Activated CD4-positive, CD25-positive, alpha-beta regulatory T cell (primary cell): ENCODE results near the gene COL4A3.
"Not testable (repeated sequence)": the region's sequence is repeated elsewhere in the genome, so short reads cannot be mapped to it uniquely, and the experiment has no call there.

Experiments used
- DNase-seq, 4 experiments: peaks; one replicate each; lab custom pipeline; 2025; lab: John Stamatoyannopoulos, UW

COL4A3 gene

GRCh38 chr2:227154986-227155774 is 9.2 kb upstream of the COL4A3 start:
- DNase-seq = no peak

- DNase-seq = no peak
These were observed 4.3 kb upstream of the COL4A3 start for GRCh38 chr2:227160164-227160563.

GRCh38 chr2:227161947-227162346 is 2.5 kb upstream of the COL4A3 start:
- DNase-seq = no peak

GRCh38 chr2:227163485-227163997 is 883 bp upstream of the COL4A3 start:
- DNase-seq = no peak

GRCh38 chr2:227164763-227165291 is 403 bp downstream of the COL4A3 start:
- DNase-seq = no peak

GRCh38 chr2:227171779-227172178 is 7.4 kb downstream of the COL4A3 start:
- not testable (repeated sequence) for DNase-seq

- no peak for DNase-seq
These were observed 13.3 kb downstream of the COL4A3 start for GRCh38 chr2:227177592-227178336.

GRCh38 chr2:227179988-227180685 is 15.7 kb downstream of the COL4A3 start:
- DNase-seq = no peak

GRCh38 chr2:227180770-227181169 is 16.3 kb downstream of the COL4A3 start:
- DNase-seq = no peak

- no peak for DNase-seq
These were observed 18.3 kb downstream of the COL4A3 start for GRCh38 chr2:227182765-227183164.

GRCh38 chr2:227183657-227184367 is 19.4 kb downstream of the COL4A3 start:
- DNase-seq = no peak

- no peak for DNase-seq
These were observed 21.3 kb downstream of the COL4A3 start for GRCh38 chr2:227185615-227186232.

- no peak for DNase-seq
These were observed 22.3 kb downstream of the COL4A3 start for GRCh38 chr2:227186751-227187150.

GRCh38 chr2:227188292-227188691 is 23.9 kb downstream of the COL4A3 start:
- DNase-seq = no peak

GRCh38 chr2:227191367-227191766 is 26.9 kb downstream of the COL4A3 start:
- no peak for DNase-seq

GRCh38 chr2:227192491-227192890 is 28.1 kb downstream of the COL4A3 start:
- no peak for DNase-seq

GRCh38 chr2:227194219-227194618 is 29.8 kb downstream of the COL4A3 start:
- no peak for DNase-seq

GRCh38 chr2:227198866-227199265 is 34.4 kb downstream of the COL4A3 start:
- no peak for DNase-seq

- DNase-seq = no peak
These were observed 37.3 kb downstream of the COL4A3 start for GRCh38 chr2:227201771-227202170.

GRCh38 chr2:227204452-227204851 is 40.0 kb downstream of the COL4A3 start:
- no peak for DNase-seq

GRCh38 chr2:227205701-227206100 is 41.3 kb downstream of the COL4A3 start:
- no peak for DNase-seq
